Osteoblast (primary cell): ENCODE measurements around the gene ADAM20. TPM values are rescaled to one million over a fixed set of nuclear protein-coding genes. Genes with fewer than 3 reads are reported as not detected.

Experiments
- DNase-seq: peaks from one replicate; pipeline ENCODE4 v3.0.0; 2011; ENCODE audit warnings: low spot score, mixed read lengths; ENCODE audit not compliant: insufficient read length; ENCODE audit errors: missing footprints
- H2AFZ ChIP-seq: 2 replicates; pipeline ENCODE4 v1.6.0; 2011; ENCODE audit warnings: mild to moderate bottlenecking, low read length
- H3K27ac ChIP-seq: 2 replicates; pipeline ENCODE4 v1.5.1; 2011; ENCODE audit warnings: mild to moderate bottlenecking, low read depth, low read length, moderate library complexity
- H3K27me3 ChIP-seq: 2 replicates; pipeline ENCODE4 v1.6.0; 2012; ENCODE audit warnings: mild to moderate bottlenecking, control low read depth, inconsistent platforms, low read length, moderate library complexity; ENCODE audit not compliant: insufficient read depth
- H3K36me3 ChIP-seq: 2 replicates; pipeline ENCODE4 v1.5.1; 2011; ENCODE audit warnings: mild to moderate bottlenecking, low read length, control low read depth, moderate library complexity; ENCODE audit not compliant: insufficient read depth
- H3K4me1 ChIP-seq: 2 replicates; pipeline ENCODE4 v1.5.1; 2011; ENCODE audit warnings: mild to moderate bottlenecking, low read length, control low read depth, moderate library complexity; ENCODE audit not compliant: insufficient read depth
- H3K4me2 ChIP-seq: 2 replicates; pipeline ENCODE4 v1.6.0; 2011; ENCODE audit warnings: mild to moderate bottlenecking, low read length; ENCODE audit not compliant: insufficient read depth
- H3K4me3 ChIP-seq: fragments of 200-600 bp; sonication (generic); 3 replicates; pipeline ENCODE4 v1.5.1; 2012; ENCODE audit warnings: mild to moderate bottlenecking, low read length, inconsistent platforms; ENCODE audit not compliant: insufficient read depth
- H3K79me2 ChIP-seq: 2 replicates; pipeline ENCODE4 v1.6.0; 2012; ENCODE audit warnings: mild to moderate bottlenecking, low read length, control low read depth, inconsistent platforms; ENCODE audit not compliant: insufficient read depth
- H3K9me3 ChIP-seq: 2 replicates; pipeline ENCODE4 v1.5.1; 2011; ENCODE audit warnings: low read depth, low read length, control low read depth
- H4K20me1 ChIP-seq: 2 replicates; pipeline ENCODE4 v1.6.0; 2012; ENCODE audit warnings: mild to moderate bottlenecking, low read length, control low read depth; ENCODE audit not compliant: insufficient read depth
- total RNA-seq: library from RNA; depleted of rRNA; stranded (reverse); fragments of >200 nt; gene quantifications from 2 replicates; pipeline ENCODE4 v1.2.3, GENCODE V29; 2012
- TF ChIP-seq, protein P1 (sequence below): IDR thresholded peaks from 2 replicates; pipeline ENCODE4 v1.5.1; 2011; ENCODE audit warnings: mild to moderate bottlenecking, low read depth, low read length, moderate library complexity; ENCODE audit errors: extremely low read depth

The ADAM20 gene
- total RNA-seq, 1 donor: 1.8 TPM

DNA sequence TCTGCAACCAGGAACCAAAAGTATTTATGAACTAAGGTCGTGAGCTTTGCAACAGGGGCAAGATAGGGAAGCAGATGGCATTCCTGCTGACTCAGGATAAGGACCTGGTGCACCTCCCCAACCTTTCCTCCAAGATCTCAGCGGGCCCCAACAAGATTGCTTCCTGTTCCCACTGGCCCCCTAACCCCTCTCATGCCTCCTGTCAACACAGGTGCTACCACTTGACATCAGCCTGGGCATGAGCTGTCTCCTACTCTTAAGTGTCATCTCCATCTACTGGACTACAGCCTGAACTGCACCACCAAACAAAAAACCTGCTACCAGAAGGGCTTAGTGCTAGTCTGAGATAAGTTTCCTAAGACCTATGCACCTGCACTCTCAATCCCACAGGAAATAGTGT, 33.0 kb upstream of the ADAM20 start:
- TF ChIP-seq, protein P1, sequence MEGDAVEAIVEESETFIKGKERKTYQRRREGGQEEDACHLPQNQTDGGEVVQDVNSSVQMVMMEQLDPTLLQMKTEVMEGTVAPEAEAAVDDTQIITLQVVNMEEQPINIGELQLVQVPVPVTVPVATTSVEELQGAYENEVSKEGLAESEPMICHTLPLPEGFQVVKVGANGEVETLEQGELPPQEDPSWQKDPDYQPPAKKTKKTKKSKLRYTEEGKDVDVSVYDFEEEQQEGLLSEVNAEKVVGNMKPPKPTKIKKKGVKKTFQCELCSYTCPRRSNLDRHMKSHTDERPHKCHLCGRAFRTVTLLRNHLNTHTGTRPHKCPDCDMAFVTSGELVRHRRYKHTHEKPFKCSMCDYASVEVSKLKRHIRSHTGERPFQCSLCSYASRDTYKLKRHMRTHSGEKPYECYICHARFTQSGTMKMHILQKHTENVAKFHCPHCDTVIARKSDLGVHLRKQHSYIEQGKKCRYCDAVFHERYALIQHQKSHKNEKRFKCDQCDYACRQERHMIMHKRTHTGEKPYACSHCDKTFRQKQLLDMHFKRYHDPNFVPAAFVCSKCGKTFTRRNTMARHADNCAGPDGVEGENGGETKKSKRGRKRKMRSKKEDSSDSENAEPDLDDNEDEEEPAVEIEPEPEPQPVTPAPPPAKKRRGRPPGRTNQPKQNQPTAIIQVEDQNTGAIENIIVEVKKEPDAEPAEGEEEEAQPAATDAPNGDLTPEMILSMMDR: peak; percentile 71
- no peaks in the 10 kb centered on the region for H3K9me3 ChIP-seq
- no peak overlapping the region for H3K4me3 ChIP-seq
- H3K36me3 ChIP-seq: peaks cover 7% of the 10 kb centered on the region
- H3K27ac ChIP-seq: no peak overlapping the region
- H4K20me1 ChIP-seq: peaks cover 7% of the 10 kb centered on the region
- no peaks in the 10 kb centered on the region for H3K4me1 ChIP-seq
- H3K4me2 ChIP-seq: no peak overlapping the region
- no peaks in the 10 kb centered on the region for H3K27me3 ChIP-seq
- no peaks in the 10 kb centered on the region for H3K79me2 ChIP-seq
- no peak overlapping the region for H2AFZ ChIP-seq
- peak; percentile 45 for DNase-seq

DNA sequence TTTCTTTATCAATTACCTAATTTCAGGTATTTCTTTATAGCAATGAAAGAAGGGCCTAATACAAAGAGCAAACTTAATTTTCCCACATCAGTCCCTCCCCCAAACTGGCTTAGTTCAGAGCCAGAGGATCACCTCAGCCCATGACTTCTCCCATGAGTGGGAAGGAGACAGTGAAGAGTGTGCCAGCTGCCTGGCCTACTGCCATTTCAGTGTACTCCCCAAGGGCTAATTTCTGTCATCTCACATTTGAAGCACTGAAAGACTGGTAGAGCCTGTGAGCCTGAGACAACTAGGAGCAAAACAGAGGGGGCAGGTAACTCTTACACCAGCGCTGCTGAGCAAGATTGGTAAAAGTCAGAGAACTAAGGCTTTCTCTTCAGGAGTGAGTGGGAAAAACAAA, 29.1 kb upstream of the ADAM20 start:
- Histone ChIP-seq H3K36me3 (peaks cover 7% of the 10 kb centered on the region), H3K9me3 (no peaks in the 10 kb centered on the region), H4K20me1 (peaks cover 7% of the 10 kb centered on the region), H3K4me1 (no peaks in the 10 kb centered on the region), H2AFZ (no peak overlapping the region), H3K27me3 (no peaks in the 10 kb centered on the region), H3K79me2 (no peaks in the 10 kb centered on the region), H3K4me3 (no peak overlapping the region), H3K27ac (no peak overlapping the region), H3K4me2 (no peak overlapping the region)
- DNase-seq: no peak
- TF ChIP-seq, protein P1: no peak

- Histone ChIP-seq H3K27me3 (no peaks in the 10 kb centered on the region), H2AFZ (no peak overlapping the region), H3K4me3 (no peak overlapping the region), H3K4me1 (no peaks in the 10 kb centered on the region), H3K9me3 (no peaks in the 10 kb centered on the region), H4K20me1 (peaks cover 7% of the 10 kb centered on the region), H3K36me3 (peaks cover 7% of the 10 kb centered on the region), H3K79me2 (no peaks in the 10 kb centered on the region), H3K27ac (no peak overlapping the region), H3K4me2 (no peak overlapping the region)
- TF ChIP-seq, protein P1: no peak
- no peak for DNase-seq
These were observed 28.6 kb upstream of the ADAM20 start for GRCh38 chr14:70563417-70563816.

DNA sequence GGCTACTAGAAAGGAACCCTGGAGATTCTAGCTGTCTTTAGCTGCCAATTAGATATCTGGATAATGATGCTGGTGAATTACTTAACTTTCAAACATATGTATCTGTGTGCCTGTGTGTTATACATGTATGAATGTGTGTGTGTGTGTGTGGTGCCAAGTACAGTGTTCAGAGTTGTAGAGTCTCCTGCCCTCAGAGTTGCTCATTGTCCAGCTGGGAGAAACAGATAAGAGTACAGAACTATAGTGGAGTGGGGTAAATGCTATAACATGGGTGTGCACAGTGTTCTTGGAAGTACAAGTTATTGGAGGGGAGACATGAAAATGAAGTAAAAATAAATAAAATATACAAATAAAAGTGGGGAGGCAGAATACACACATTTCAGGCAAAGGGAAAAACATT, 23.6 kb upstream of the ADAM20 start:
- no peaks in the 10 kb centered on the region for H3K79me2 ChIP-seq
- no peak for DNase-seq
- no peaks in the 10 kb centered on the region for H3K9me3 ChIP-seq
- H4K20me1 ChIP-seq: no peaks in the 10 kb centered on the region
- TF ChIP-seq, protein P1: no peak
- H3K4me3 ChIP-seq: no peak overlapping the region
- H3K27me3 ChIP-seq: no peaks in the 10 kb centered on the region
- H2AFZ ChIP-seq: no peak overlapping the region
- peaks cover 2% of the 10 kb centered on the region for H3K36me3 ChIP-seq
- H3K4me2 ChIP-seq: no peak overlapping the region
- H3K4me1 ChIP-seq: peaks cover 3% of the 10 kb centered on the region
- H3K27ac ChIP-seq: no peak overlapping the region
